Ishikawa (cell line): ENCODE data around the gene WAS.

Experiments used
- EGR1 ChIP-seq: IDR thresholded peaks from 2 replicates; pipeline ENCODE4 v1.6.1; 2012
- EP300 ChIP-seq: IDR thresholded peaks from 2 replicates; pipeline ENCODE4 v1.6.1; 2012; ENCODE audit warnings: borderline replicate concordance
- FOXM1 ChIP-seq: IDR thresholded peaks from 2 replicates; pipeline ENCODE4 v1.6.1; 2012; ENCODE audit warnings: low read depth, borderline replicate concordance
- REST ChIP-seq: IDR thresholded peaks from 2 replicates; pipeline ENCODE4 v1.6.1; 2012; ENCODE audit warnings: low read depth, mild to moderate bottlenecking
- TCF12 ChIP-seq: IDR thresholded peaks from 2 replicates; pipeline ENCODE4 v1.6.1; 2012; ENCODE audit warnings: low read depth

- no peak for TF ChIP-seq EP300
- no peak for TF ChIP-seq TCF12
- TF ChIP-seq FOXM1: no peak
- no peak for TF ChIP-seq EGR1
- TF ChIP-seq REST: no peak
Measured at GRCh38 chrX:48665991-48666390, 17.6 kb upstream of the WAS start.
